Measurements from ENCODE around the gene TRIM44.

The TRIM44 gene

GRCh38 chr11:35862666-35863065, 200.1 kb downstream of the TRIM44 start:
- DNase-seq = no peak

- no peak for DNase-seq
Measured at GRCh38 chr11:35864131-35864530, 201.6 kb downstream of the TRIM44 start.

- no peak for DNase-seq
Measured at GRCh38 chr11:35866601-35867000, 204.0 kb downstream of the TRIM44 start.
